Measurements from ENCODE around the gene ZIC2. TPM values are rescaled to one million over a fixed set of nuclear protein-coding genes. Genes with fewer than 3 reads are reported as not detected.

Gene ZIC2
- total RNA-seq: 0.18 TPM in 1 of 2 replicates, not detected in the other

GRCh38 chr13:99981735-99982035 lies at the start of gene ZIC2:
Gene ZIC2, plus strand, starts transcription at chr13:99981784. Its CDS starts 281 bp downstream, at chr13:99982065.

GRCh38 chr13:99971576-99972189 lies 9.9 kb upstream of the ZIC2 start, which contains the start of gene ZIC5:
Gene ZIC5, minus strand, starts transcription at chr13:99971767. Its CDS starts 164 bp downstream, at chr13:99971603.

Other genes with a start within 250 kb of the ZIC2 start
- not detected in 2 replicates for gene ZIC5, start 10.0 kb upstream of the ZIC2 start, total RNA-seq
- 9.6 and 29.4 TPM in 2 replicates for gene PCCA, start 107.3 kb downstream of the ZIC2 start, total RNA-seq